HG03135 (cell line): ENCODE data around the gene CDH22.

Source experiments
- ATAC-seq: cut with Tn5 transposase; IDR thresholded peaks from one replicate; pipeline ENCODE4 v1.9.1; 2021; ENCODE audit warnings: mild to moderate bottlenecking, moderate library complexity; ENCODE audit not compliant: unreplicated experiment

The CDH22 gene, protein sequence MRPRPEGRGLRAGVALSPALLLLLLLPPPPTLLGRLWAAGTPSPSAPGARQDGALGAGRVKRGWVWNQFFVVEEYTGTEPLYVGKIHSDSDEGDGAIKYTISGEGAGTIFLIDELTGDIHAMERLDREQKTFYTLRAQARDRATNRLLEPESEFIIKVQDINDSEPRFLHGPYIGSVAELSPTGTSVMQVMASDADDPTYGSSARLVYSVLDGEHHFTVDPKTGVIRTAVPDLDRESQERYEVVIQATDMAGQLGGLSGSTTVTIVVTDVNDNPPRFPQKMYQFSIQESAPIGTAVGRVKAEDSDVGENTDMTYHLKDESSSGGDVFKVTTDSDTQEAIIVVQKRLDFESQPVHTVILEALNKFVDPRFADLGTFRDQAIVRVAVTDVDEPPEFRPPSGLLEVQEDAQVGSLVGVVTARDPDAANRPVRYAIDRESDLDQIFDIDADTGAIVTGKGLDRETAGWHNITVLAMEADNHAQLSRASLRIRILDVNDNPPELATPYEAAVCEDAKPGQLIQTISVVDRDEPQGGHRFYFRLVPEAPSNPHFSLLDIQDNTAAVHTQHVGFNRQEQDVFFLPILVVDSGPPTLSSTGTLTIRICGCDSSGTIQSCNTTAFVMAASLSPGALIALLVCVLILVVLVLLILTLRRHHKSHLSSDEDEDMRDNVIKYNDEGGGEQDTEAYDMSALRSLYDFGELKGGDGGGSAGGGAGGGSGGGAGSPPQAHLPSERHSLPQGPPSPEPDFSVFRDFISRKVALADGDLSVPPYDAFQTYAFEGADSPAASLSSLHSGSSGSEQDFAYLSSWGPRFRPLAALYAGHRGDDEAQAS

DNA sequence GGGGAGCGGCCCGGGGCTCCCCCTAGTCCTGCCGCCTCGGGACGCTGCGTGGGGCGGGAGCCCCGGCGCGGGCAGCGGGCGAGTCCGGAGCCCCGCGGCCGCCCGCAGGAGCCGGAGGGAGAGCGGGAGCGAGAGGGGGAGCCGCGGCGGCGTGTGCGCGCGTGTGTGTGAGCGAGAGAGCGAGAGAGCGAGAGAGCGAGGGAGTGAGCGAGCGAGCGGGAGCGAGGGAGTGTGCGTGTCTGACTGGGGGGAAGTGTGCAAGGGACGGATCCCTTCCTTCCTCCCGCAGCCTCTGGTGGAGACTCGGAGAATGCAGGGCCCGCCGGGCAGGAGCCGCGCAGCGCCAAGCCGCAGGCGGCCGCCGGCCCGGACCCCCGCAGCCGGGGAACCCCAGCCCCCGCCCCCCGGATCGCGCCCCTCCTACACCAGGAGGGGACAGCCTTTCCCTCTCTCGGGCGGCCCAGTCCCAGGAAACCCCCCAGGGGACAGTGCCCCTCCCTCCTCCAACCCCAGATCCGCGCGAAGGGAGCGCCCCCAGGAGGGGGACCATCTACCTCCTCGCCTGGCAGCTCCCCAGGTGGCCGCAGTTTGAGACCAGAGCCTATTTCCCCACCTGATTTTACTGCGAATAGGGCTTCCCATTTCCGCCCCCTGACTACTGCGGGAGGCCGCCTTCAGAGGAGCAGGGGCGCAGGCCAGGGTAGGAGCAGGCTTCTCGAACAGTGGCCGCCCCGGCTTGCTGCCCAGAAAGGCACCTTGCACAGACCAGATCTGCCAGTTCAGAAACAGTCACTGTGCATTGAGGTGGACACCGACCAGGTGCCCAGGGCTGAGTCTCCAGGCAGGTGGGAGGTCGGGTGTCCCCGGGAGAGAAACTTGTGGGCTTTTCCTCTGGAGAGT, at the start of gene CDH22:
CDH22 (minus strand) TSS at position 241 of the 900 bp plus-strand sequence. CDS start 57,204 bp downstream, outside the sequence.
- ATAC-seq, result no peak

DNA sequence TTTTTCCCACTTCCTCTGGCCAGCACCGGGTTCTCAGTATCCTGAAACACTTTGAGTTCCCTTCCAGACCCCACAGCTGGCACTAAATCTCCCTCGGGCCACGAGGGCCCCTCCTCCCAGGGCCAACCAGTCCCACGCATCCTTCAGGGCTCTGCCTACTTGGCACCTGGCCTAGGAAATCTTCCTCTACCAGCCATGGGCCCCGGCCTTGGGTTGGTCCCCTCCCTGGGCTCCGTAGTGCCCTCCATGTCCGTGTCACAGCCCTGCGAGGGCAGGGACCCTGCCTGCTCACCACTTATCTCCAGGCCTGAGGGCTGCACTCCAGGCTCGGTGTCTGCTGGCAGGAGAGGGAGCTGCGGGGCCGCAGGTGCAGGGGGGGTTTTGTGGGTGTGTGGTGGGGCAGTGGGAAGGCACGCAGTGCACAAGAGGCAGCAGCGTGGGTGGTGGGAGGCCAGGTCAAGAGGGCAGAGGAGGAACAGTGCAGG, 48.8 kb upstream of the CDH22 start:
- no peak for ATAC-seq

DNA sequence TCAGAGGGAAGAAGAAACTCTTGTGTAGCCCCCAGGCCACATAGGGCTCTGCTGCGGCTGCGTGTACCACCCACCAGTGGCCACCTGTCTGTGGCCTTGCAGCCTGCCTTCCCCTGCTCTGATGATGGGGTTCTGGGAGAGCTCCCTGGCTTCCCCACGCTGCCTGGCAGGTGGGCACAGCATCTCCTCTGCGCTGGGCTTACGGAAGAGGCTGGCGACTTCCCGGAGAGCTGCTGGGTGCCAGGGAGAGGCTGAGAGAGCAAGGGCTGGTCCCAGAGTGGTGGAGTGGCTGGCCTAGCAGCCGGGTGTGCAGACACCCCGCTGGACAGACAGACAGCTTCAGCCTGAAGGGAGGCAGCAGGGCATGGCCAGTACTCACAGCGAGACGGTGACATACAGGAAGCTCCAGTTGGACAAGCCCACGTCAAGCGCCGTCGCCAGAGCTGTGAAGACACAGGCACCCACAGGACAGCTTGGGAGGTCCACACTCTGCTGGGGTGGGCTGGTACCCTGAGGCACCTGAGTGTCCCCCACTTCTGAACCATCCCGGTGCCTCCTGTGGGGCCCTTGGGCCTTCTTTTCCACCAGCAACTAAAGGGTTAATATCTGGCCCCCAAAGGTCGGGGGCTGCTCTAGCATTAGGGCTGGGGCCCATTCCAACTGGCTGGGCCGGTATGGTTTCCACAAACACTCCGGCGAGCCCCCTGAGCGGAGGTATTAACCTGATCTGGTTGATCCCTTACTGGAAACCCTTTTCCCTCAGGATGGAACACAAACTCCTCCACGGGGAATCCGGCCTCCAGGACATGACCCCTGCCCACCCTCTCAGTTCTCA, 48.1 kb upstream of the CDH22 start:
- ATAC-seq, result no peak

DNA sequence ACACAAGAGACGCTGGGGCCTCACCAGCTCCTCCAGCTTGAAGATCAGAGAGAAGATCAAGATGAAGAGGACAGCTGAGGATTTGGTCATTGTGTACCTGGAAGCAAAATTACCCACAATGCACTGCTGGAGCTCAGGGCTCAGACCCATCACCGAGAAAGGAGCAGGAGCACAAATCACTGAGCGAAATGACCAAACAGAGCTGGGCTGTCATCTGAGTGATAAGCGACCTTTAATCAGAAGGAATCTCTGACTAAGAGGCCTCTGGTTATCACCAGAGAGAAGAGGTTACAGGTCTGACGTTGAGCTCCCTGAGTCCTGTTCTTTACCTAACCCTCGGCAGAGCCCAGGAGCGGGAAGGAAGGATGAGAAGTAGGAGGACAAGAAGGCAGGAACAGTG, 47.5 kb upstream of the CDH22 start:
- ATAC-seq, result no peak

DNA sequence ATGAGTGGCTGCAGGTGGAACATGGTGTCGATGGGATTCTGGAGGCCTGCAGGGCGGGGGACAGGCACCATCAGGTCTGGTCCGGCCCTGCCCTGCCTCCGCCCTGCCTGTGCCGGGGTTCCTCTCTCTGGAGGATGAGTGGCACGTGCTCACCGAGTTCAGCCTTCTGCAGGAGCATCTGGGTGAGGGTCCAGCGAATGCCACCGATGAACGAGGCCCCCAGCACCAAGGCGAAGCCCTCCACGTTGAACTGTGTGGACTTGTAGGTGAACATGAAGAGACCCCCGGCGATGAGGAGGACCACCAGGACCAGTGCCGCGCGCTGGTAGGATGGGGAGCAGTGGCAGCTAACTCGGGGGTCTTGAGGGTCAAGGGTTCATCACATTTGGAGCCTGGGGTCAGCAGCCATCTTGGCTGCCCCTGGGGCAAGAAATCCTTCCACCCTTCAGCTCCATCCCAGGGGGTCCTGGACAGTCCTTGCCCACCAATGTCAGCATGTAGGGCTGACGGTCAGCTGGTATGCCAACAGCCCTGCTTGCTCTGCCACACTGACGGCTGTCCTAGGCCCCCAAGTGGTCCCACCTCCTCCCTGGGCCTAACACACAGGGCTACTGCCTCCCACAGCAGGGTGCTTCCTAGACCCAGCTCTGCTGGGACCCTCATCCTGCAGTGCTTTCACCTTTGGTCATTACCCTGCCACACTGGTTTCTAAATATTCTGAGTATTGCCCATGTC, 46.8 kb upstream of the CDH22 start:
- ATAC-seq, result no peak

DNA sequence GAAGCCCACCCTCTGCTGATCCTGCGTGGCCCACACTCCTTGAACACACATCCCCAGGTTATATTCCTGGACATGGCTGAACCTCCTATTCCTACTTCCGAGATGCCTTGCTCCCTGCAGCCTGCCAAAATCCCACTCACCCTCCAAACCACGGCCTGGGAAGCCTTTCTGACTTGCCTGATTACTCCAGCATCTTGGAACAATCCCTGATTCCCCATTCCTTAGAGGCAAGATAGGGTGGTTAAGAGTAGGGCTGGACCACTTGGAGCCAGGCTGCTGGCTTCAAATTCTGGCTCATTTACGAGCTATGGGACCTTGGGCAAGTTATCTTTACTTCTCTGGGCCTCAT, 45.9 kb upstream of the CDH22 start:
- no peak for ATAC-seq

DNA sequence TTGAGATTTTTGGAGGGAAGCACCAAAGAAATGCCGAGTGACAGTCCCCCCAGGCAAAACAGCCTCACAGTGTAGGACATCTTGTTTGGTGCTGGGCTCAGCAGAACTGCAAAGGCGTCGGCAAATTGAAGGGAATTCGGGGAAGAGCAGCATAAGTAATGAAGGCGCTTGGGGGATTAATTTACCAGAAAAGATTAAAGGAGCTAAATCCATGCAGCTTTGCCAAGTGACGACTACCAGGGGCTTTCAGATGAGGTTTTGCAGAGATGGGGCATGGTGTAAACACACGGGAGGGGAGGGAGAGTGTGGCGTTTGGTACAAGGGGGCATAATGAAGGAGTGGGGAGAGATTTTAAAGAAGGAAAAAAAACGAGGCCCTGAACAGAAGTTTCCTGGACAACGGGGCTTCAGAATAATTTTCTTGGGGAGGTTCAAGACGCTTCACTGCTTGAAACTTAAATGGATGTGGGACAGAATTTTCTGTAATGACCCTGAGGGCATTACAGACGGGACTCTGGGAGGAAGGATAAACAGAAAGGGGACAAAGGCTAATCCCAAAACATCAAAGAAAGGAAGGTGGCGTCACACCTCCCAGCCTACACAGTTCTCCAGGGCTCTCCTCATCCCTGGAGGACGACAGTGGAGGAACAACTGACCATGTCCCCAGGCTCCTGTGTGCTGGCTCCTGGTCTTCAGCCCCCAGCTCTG, 45.4 kb upstream of the CDH22 start:
- no peak for ATAC-seq

DNA sequence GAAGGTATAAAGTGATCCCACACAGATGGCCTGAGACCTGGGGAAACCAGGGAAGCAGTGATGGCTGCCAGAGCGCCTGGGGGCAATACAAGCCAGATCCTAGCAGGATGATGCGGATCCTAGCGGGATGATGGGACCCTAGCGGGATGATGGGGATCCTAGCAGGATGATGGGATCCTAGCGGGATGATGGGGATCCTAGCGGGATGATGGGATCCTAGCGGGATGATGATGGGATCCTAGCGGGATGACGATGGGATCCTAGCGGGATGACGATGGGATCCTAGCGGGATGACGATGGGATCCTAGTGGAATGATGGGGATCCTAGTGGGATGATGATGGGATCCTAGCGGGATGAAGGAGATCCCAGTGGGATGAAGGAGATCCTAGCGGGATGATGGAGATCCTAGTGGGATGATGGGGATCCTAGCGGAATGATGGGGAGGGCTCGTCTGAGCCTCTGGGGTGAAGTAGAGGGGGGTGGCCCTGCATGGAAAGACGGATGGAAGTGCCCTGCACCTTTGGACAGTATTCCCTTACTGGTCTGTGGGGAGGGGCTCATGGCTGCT, 44.2 kb upstream of the CDH22 start:
- no peak for ATAC-seq

DNA sequence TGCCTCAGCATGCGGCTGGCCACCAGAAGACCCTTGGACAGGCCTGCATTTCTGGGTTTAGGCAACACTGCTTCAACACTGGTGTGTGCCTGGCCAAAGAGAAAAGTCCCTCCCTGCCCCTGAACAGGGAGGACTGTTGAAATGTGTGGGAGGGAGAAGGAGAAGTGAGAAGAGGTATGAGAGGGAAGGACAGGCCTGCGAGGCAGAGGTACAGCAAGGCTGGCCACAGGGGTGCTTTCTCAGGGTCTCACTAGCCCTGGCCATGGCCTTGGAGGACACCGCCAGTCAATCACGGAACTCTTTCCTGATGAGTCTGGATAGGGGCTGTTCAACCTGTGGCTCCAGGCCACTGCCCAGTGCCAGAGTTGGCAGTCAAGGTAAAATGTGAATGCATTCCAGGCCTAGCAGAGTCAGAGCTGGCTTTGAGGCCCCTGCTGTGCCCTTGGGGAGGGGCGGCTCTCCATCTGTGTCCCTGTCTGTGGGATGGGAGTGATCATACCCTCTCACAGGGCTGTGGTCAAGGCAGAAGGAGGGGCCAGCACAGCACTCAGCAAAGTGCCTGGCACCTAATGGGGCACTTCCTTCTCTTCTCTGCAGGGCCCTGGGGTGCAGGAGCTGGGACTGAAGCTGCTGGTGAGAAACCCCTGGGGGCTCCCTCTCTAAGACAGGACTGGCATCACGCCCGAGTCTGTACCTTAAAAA, 43.2 kb upstream of the CDH22 start:
- ATAC-seq, result no peak

DNA sequence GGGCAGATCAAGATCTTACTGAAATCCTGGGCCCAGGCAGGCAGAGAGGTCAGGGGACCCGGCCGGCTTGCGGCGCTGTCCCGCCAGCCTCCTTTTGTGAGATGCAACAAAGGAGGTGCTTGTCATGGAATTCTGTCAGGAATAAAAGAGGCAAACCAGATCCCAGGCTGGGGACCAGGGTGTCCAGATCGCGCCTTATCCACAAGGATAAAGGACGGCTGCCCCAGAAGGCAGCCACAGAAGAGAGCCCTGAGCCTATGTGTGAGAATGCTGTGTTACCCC, 42.6 kb upstream of the CDH22 start:
- ATAC-seq, result no peak

DNA sequence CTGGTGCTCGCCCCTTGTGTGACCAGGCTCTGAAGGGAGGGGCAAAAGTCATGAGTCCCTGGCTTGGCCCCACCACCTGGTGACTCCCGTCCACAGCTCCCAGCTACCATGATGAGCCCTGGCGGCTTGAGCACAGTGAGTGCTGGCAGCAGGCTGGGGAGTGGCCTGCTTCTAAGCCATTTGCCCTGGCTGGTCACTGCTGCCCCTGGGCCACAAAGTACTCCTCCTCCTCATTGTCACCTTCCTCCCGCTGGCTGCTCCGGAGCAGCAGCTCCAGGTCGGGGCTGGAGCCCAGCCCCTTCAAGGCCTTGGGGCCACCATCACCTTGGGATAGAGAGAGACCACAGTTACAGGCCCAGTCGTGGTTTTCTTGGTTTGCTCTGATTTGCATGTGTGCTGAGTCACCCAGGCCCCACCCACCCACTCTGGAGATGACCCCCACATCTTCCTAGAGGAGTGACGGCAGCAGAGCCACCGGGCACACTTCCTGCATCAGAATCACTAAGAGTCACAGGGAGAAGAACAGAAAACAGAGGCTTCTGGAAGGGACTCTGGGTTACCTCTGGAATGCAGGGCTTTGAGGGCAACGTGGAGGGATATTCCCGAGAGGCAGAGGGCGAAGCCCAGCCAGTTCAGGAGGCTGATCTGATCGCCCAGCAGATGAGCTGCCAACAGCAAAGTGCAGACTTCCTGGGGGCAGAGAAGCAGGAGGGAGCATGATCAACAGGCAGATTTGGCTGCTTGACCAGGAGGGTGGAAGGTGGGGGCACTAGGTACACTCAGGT, 42.1 kb upstream of the CDH22 start:
- no peak for ATAC-seq

DNA sequence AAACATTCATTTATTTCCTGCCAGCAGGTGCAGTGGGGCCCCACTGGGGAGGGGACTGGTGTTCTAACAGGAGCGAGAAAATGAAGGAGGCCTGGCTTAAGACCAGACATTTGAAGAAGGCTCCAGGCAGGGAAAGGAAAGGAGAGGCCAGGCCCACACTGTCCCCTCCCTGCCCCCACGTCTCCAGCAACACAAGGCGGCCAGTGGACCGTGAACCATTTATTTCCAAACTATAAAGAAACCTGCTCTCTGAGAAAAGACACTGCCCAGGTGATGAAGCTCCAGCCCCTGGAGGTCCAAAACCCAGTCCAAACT, 41.4 kb upstream of the CDH22 start:
- no peak for ATAC-seq

DNA sequence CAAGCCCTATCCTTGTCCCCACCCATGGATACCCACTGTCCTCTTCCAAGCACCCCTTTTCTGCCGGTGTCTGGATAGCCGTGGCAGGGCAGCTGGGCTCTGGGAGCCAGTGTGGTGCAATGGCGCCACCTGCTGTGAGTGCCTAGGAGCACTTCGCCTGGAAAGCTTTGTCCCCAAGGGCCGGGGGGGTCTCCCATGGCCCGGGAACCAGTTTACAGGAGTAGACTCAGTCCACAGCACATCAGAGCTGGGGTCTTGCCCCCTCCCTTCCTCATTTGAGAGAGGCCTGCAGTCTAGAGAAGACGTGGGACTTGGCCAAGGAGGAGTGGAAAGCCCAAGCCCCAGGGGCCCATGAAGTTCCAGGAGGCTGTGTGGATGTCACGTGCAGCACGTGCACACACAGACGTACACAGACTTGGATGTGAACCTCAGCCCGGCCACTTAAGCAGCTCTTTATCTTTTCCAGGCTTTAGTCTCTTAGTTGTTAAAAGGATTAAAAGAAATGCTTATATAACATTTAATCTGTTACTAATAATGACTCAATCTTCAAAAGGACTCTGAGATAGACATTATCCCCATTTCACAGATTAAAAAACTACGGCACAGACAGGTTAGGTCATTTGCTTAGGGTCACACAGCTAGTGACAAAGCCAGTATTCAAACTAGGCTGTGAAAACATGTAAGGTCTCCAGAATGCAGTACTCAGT, 40.9 kb upstream of the CDH22 start:
- ATAC-seq, result no peak

DNA sequence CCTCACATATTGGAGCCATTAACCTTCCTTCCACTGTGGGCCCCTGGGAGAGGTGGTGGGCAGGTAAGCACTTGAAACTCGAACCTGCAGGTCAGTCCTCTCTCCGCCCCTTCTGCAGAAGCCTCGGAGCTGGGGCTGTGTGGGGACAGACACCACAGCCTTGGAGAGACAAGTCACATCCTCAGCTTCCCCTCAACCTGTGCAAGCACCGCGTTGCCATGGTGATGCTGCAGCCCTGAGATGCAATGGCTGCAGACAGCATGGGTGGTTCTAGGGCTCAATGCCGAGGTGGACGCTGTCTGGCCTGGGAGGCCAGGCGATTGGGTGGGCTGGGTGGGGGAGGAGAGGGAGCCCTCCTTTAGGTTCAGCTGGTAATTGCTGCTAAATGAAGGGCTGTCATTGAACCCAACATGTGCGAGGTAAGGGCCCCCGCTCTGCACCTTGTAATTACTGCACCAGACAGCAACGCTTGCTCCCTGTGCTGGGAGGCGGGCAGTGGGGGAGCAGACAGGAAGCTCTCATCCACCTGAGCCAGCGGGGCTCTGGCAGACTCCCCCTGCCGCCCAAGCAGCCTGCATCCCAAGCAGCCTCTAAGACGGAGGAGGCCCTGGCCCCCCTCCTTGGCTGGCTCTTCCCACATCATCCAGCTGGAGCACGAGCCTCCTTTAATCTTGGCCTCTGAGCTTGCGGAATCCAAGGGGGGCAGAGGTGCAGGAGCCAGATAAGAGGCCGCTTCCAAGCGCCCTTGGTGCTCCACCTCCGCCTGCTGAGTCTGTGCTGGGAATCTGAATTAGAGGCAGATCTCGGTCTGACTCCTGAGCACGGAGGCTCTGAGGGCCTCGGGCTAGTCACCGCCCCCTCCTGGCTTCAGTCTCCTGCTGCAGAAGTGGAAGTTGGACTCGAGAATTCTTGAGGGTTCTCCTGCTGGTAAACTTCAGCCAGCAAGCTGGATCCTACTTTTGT, 39.8 kb upstream of the CDH22 start:
- no peak for ATAC-seq

DNA sequence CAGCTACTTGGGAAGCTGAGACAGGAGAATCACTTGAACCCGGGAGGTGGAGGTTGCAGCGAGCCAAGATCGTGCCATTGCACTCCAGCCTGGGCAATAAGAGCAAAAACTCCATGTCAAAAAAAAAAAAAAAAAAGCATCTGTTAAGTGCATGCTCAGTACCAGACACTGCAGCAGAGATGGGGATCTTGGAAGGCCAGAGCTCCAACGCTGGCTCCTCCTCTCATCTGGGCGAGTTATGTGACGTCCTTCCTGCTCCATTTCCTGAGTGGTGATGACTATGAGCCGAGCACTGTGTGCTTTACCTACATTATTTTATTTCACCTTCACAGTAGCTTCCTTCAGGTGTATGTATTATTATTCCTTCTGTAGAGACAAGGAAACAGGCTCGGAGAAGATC, 38.5 kb upstream of the CDH22 start:
- ATAC-seq, result no peak
